Neuronal stem cell (in vitro differentiated cells): ENCODE measurements around the gene SDF2L1.

Source experiments
- DNase-seq: peaks from one replicate; pipeline ENCODE4 v3.0.0-alpha.2; 2013; ENCODE audit warnings: low spot score
- H2AFZ ChIP-seq: one replicate; pipeline ENCODE4 v1.6.1; 2013; ENCODE audit warnings: mild to moderate bottlenecking, low read length, inconsistent platforms
- H2AK5ac ChIP-seq: 2 replicates; pipeline ENCODE4 v1.6.1; 2013; ENCODE audit warnings: low read depth, mild to moderate bottlenecking, inconsistent platforms, low read length, moderate library complexity, mixed read lengths
- H2BK120ac ChIP-seq: 2 replicates; pipeline ENCODE4 v1.6.1; 2013; ENCODE audit warnings: low read depth, mild to moderate bottlenecking, inconsistent platforms, low read length, moderate library complexity, mixed read lengths
- H2BK12ac ChIP-seq: one replicate; pipeline ENCODE4 v1.6.1; 2013; ENCODE audit warnings: low read length, inconsistent platforms
- H2BK15ac ChIP-seq: 2 replicates; pipeline ENCODE4 v1.6.1; 2013; ENCODE audit warnings: mild to moderate bottlenecking, low read length, inconsistent platforms, mixed read lengths
- H2BK5ac ChIP-seq: one replicate; pipeline ENCODE4 v1.6.1; 2013; ENCODE audit warnings: inconsistent platforms, mild to moderate bottlenecking, low read length, moderate library complexity
- H3K14ac ChIP-seq: one replicate; pipeline ENCODE4 v1.6.1; 2013; ENCODE audit warnings: low read length, inconsistent platforms
- H3K18ac ChIP-seq: 2 replicates; pipeline ENCODE4 v1.6.1; 2013; ENCODE audit warnings: low read length, inconsistent platforms
- H3K23ac ChIP-seq: 2 replicates; pipeline ENCODE4 v1.6.1; 2013; ENCODE audit warnings: low read depth, mild to moderate bottlenecking, mixed read lengths, low read length, inconsistent platforms; ENCODE audit not compliant: poor library complexity
- H3K27ac ChIP-seq: replicated peaks from 3 replicates; pipeline ENCODE4 v1.5.1; 2013; ENCODE audit warnings: low read length, inconsistent platforms
- H3K27me3 ChIP-seq, 3 experiments: 2 replicates each; pipeline ENCODE4 v1.6.1; 2013; ENCODE audit warnings: low read length in 3 of 3, mild to moderate bottlenecking in 2 of 3, inconsistent platforms in 1 of 3, low read depth in 1 of 3, mixed read lengths in 1 of 3, moderate library complexity in 1 of 3; ENCODE audit not compliant: control insufficient read depth in 3 of 3, insufficient read depth in 3 of 3
- H3K36me3 ChIP-seq, 2 donors: replicated peaks in 1 of 2; 2 replicates each; pipeline ENCODE4 v1.6.1; 2013; ENCODE audit warnings: low read length in 2 of 2; ENCODE audit not compliant: control insufficient read depth in 2 of 2, insufficient read depth in 2 of 2
- H3K4ac ChIP-seq: 2 replicates; pipeline ENCODE4 v1.6.1; 2013; ENCODE audit warnings: inconsistent platforms, mild to moderate bottlenecking, low read length, moderate library complexity
- H3K4me1 ChIP-seq, 2 donors: 1 replicate in 1 of 2; 2 replicates in 1 of 2; pipeline ENCODE4 v1.6.1; 2013; ENCODE audit warnings: low read length in 2 of 2, low read depth in 1 of 2; ENCODE audit not compliant: control insufficient read depth in 2 of 2, insufficient read depth in 1 of 2
- H3K4me2 ChIP-seq: one replicate; pipeline ENCODE4 v1.6.1; 2013; ENCODE audit warnings: mild to moderate bottlenecking, low read length, inconsistent platforms; ENCODE audit not compliant: insufficient read depth, poor library complexity, severe bottlenecking
- H3K4me3 ChIP-seq, 2 donors: 2 replicates each; pipeline ENCODE4 v1.5.1; 2013; ENCODE audit warnings: low read length in 2 of 2, mild to moderate bottlenecking in 2 of 2, inconsistent platforms in 1 of 2, moderate library complexity in 1 of 2
- H3K79me1 ChIP-seq: one replicate; pipeline ENCODE4 v1.6.1; 2013; ENCODE audit warnings: low read depth, mild to moderate bottlenecking, inconsistent platforms, low read length, moderate library complexity
- H3K9ac ChIP-seq: one replicate; pipeline ENCODE4 v1.6.1; 2013; ENCODE audit warnings: mild to moderate bottlenecking, low read depth, low read length, inconsistent platforms; ENCODE audit not compliant: poor library complexity
- H3K9me3 ChIP-seq, 2 donors: replicated peaks in 1 of 2; 2 replicates each; pipeline versions ENCODE3 to v1.6.1; 2013; ENCODE audit warnings: low read length in 2 of 2, mild to moderate bottlenecking in 2 of 2, inconsistent platforms in 1 of 2, low read depth in 1 of 2, mixed read lengths in 1 of 2, moderate library complexity in 1 of 2; ENCODE audit not compliant: control insufficient read depth in 2 of 2, insufficient read depth in 1 of 2
- H4K8ac ChIP-seq: one replicate; pipeline ENCODE4 v1.6.1; 2013; ENCODE audit warnings: low read depth, mild to moderate bottlenecking, inconsistent platforms, low read length, moderate library complexity
- H4K91ac ChIP-seq: one replicate; pipeline ENCODE4 v1.6.1; 2013; ENCODE audit warnings: low read length, low read depth, mild to moderate bottlenecking, inconsistent platforms; ENCODE audit not compliant: poor library complexity
- WGBS, 2 donors: extraction: QIAGEN DNeasy Blood & Tissue Kit; methylation state at CpG; one replicate each; pipeline ENCODE4 v1.1.7; 2013; ENCODE audit warnings: missing lambda C conversion rate in 2 of 2, mixed read lengths in 1 of 2; ENCODE audit not compliant: insufficient read length in 2 of 2, insufficient replicate concordance in 1 of 2; ENCODE audit errors: extremely low coverage in 2 of 2; 5-methylcytosine and 5-hydroxymethylcytosine counted together

Gene SDF2L1

GRCh38 chr22:21639359-21639758 is 2.7 kb upstream of the SDF2L1 start:
- no peak overlapping the region for H2BK15ac ChIP-seq
- no peak for DNase-seq
- WGBS, 2 donors = no CpG with 5 or more reads among the region's 4 CpGs

DNA sequence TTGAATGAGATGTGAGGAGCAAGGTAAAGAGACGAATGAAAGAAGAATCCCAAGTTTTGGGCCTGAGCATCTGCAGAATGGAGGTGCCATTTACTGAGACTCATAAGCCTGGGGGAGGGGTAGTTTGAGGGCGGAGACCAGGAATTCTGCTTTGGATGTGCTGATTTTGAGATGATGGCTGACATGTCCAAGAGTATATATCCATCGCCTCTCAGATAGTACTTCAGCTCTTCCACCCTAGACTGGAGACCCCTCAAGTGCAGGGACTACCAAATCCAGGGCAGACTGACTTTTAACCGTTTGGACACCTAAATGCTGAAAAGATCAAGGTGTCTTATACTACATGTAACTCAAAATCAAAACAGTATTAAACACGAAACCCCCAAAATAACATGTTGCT is 1.3 kb upstream of the SDF2L1 start:
- Histone ChIP-seq H3K14ac (no peak overlapping the region), H3K27ac (no peak overlapping the region), H4K8ac (no peak overlapping the region), H3K9me3 (no peaks in the 10 kb centered on the region), H2BK12ac (no peak overlapping the region), H3K79me1 (peaks cover 7% of the 10 kb centered on the region), H4K91ac (no peak overlapping the region), H3K9ac (no peak overlapping the region), H3K18ac (no peak overlapping the region), H2BK120ac (no peak overlapping the region), H2AK5ac (no peak overlapping the region), H2AFZ (peak overlapping the region; percentile 93), H3K36me3 (peaks cover 11 to 18% of the 10 kb centered on the region in 2 donors), H2BK5ac (no peak overlapping the region), H3K27me3 (no peaks in the 10 kb centered on the region), H3K4me3 (peak overlapping the region in 1 of 2 donors; percentile 81), H3K23ac (no peak overlapping the region), H3K4ac (no peak overlapping the region), H2BK15ac (no peak overlapping the region), H3K4me2 (no peak overlapping the region), H3K4me1 (peaks cover 4 to 7% of the 10 kb centered on the region in 2 donors)
- no CpG with 5 or more reads among the region's 5 CpGs for WGBS, 2 donors
- no peak for DNase-seq

More at GRCh38 chr22:21639359-21639758, 2.7 kb upstream of the SDF2L1 start:
- no peaks in the 10 kb centered on the region for H3K9me3 ChIP-seq
- no peak overlapping the region for H2AFZ ChIP-seq
- peaks cover 4 to 7% of the 10 kb centered on the region in 2 donors for H3K4me1 ChIP-seq
- H3K14ac ChIP-seq = no peak overlapping the region
- H4K91ac ChIP-seq = no peak overlapping the region
- H2BK12ac ChIP-seq = no peak overlapping the region
- H2AK5ac ChIP-seq = no peak overlapping the region
- H3K4me2 ChIP-seq = no peak overlapping the region
- no peak overlapping the region for H3K23ac ChIP-seq
- no peak overlapping the region for H2BK120ac ChIP-seq
- peaks cover 7% of the 10 kb centered on the region for H3K79me1 ChIP-seq
- H3K4me3 ChIP-seq = no peak overlapping the region
- peaks cover 8 to 12% of the 10 kb centered on the region in 2 donors for H3K36me3 ChIP-seq
- H3K27me3 ChIP-seq = peaks cover 0 to 2% (median 0%) of the 10 kb centered on the region in 3 experiments
- H4K8ac ChIP-seq = no peak overlapping the region
- H3K18ac ChIP-seq = no peak overlapping the region
- no peak overlapping the region for H2BK5ac ChIP-seq
- H3K9ac ChIP-seq = no peak overlapping the region
- no peak overlapping the region for H3K27ac ChIP-seq
- H3K4ac ChIP-seq = no peak overlapping the region

GRCh38 chr22:21641417-21641788 is 699 bp upstream of the SDF2L1 start:
- H4K8ac ChIP-seq = no peak overlapping the region
- H2AFZ ChIP-seq = peak overlapping the region; percentile 93
- no peak overlapping the region for H3K9ac ChIP-seq
- H3K9me3 ChIP-seq = no peaks in the 10 kb centered on the region
- peaks cover 13 to 23% of the 10 kb centered on the region in 2 donors for H3K36me3 ChIP-seq
- no peak overlapping the region for H2BK12ac ChIP-seq
- H3K27ac ChIP-seq = no peak overlapping the region
- no peaks in the 10 kb centered on the region for H3K27me3 ChIP-seq
- H2AK5ac ChIP-seq = no peak overlapping the region
- peak overlapping the region; percentile 100 for H3K23ac ChIP-seq
- H3K4me1 ChIP-seq = peaks cover 4 to 7% of the 10 kb centered on the region in 2 donors
- no CpG with 5 or more reads among the region's 9 CpGs for WGBS, 2 donors
- H2BK120ac ChIP-seq = no peak overlapping the region
- H3K18ac ChIP-seq = no peak overlapping the region
- H3K4ac ChIP-seq = no peak overlapping the region
- no peak overlapping the region for H4K91ac ChIP-seq
- DNase-seq = no peak
- no peak overlapping the region for H2BK15ac ChIP-seq
- H3K14ac ChIP-seq = no peak overlapping the region
- H3K4me2 ChIP-seq = peak overlapping the region; percentile 100
- no peak overlapping the region for H2BK5ac ChIP-seq
- H3K79me1 ChIP-seq = peaks cover 9% of the 10 kb centered on the region
- H3K4me3 ChIP-seq = peak overlapping the region; percentile 80 to 81

GRCh38 chr22:21642584-21643448 is 714 bp downstream of the SDF2L1 start:
- DNase-seq = no peak
- Histone ChIP-seq H4K8ac (no peak overlapping the region), H3K18ac (peak overlapping the region; percentile 89), H2BK15ac (no peak overlapping the region), H3K79me1 (peaks cover 9% of the 10 kb centered on the region), H3K23ac (peak overlapping the region; percentile 100), H3K27me3 (no peaks in the 10 kb centered on the region), H2AK5ac (peak overlapping the region; percentile 94), H2BK12ac (no peak overlapping the region), H3K4me3 (peak overlapping the region; percentile 81 to 98), H4K91ac (no peak overlapping the region), H3K27ac (no peak overlapping the region), H3K4me2 (peak overlapping the region; percentile 100), H3K4ac (peak overlapping the region; percentile 66), H2BK5ac (peak overlapping the region; percentile 24), H3K9me3 (no peaks in the 10 kb centered on the region), H3K9ac (peak overlapping the region; percentile 98), H2BK120ac (peak overlapping the region; percentile 81), H3K14ac (peak overlapping the region; percentile 56), H2AFZ (peak overlapping the region; percentile 93), H3K4me1 (peaks cover 9 to 13% of the 10 kb centered on the region in 2 donors), H3K36me3 (peaks cover 17 to 31% of the 10 kb centered on the region in 2 donors)
- WGBS, 2 donors = no CpG with 5 or more reads among the region's 56 CpGs
